Ishikawa (cell line): ENCODE measurements around the gene NFIX.

ENCODE experiments used
- CEBPB ChIP-seq: IDR thresholded peaks from 2 replicates; pipeline ENCODE4 v1.6.1; 2012
- CREB1 ChIP-seq: IDR thresholded peaks from 2 replicates; pipeline ENCODE4 v1.6.1; 2012; ENCODE audit warnings: low read depth
- EGR1 ChIP-seq: IDR thresholded peaks from 2 replicates; pipeline ENCODE4 v1.6.1; 2012
- EP300 ChIP-seq: IDR thresholded peaks from 2 replicates; pipeline ENCODE4 v1.6.1; 2012; ENCODE audit warnings: borderline replicate concordance
- FOXM1 ChIP-seq: IDR thresholded peaks from 2 replicates; pipeline ENCODE4 v1.6.1; 2012; ENCODE audit warnings: low read depth, borderline replicate concordance
- NFIC ChIP-seq: IDR thresholded peaks from 2 replicates; pipeline ENCODE4 v1.6.1; 2012
- RAD21 ChIP-seq: IDR thresholded peaks from 2 replicates; pipeline ENCODE4 v1.6.1; 2012; ENCODE audit warnings: low read depth
- TAF1 ChIP-seq: IDR thresholded peaks from 2 replicates; pipeline ENCODE4 v1.6.1; 2012; ENCODE audit warnings: low read depth, mild to moderate bottlenecking
- TCF12 ChIP-seq: IDR thresholded peaks from 2 replicates; pipeline ENCODE4 v1.6.1; 2012; ENCODE audit warnings: low read depth
- TEAD4 ChIP-seq: IDR thresholded peaks from 2 replicates; pipeline ENCODE4 v1.6.1; 2012
- YY1 ChIP-seq: IDR thresholded peaks from 2 replicates; pipeline ENCODE4 v1.6.1; 2012; ENCODE audit warnings: low read depth
- ZBTB7A ChIP-seq: IDR thresholded peaks from 2 replicates; pipeline ENCODE4 v1.6.1; 2012; ENCODE audit warnings: low read depth
- TF ChIP-seq, protein P1 (sequence below): IDR thresholded peaks from 2 replicates; pipeline ENCODE4 v1.6.1; 2012
- TF ChIP-seq, protein P2 (sequence below): IDR thresholded peaks from 2 replicates; pipeline ENCODE4 v1.6.1; 2012; ENCODE audit warnings: low read depth, mild to moderate bottlenecking

DNA sequence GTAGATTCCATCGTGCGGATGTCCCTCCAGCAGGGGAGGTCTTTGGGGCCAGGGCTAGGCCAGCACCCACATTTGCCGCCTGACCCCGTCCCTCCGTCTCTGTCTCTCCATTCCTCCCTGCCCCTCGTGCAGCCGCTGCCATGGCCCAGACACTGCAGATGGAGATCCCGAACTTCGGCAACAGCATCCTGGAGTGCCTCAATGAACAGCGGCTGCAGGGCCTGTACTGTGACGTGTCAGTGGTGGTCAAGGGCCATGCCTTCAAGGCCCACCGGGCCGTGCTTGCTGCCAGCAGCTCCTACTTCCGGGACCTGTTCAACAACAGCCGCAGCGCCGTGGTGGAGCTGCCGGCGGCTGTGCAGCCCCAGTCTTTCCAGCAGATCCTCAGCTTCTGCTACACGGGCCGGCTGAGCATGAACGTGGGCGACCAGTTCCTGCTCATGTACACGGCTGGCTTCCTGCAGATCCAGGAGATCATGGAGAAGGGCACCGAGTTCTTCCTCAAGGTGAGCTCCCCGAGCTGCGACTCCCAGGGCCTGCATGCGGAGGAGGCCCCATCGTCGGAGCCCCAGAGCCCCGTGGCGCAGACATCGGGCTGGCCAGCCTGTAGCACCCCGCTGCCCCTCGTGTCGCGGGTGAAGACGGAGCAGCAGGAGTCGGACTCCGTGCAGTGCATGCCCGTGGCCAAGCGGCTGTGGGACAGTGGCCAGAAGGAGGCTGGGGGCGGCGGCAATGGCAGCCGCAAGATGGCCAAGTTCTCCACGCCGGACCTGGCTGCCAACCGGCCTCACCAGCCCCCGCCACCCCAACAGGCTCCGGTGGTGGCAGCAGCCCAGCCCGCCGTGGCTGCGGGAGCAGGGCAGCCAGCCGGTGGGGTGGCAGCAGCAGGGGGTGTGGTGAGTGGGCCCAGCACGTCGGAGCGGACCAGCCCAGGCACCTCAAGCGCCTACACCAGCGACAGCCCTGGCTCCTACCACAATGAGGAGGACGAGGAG is 140.1 kb downstream of the NFIX start:
- TF ChIP-seq EP300 (no peak), FOXM1 (no peak), TAF1 (no peak), RAD21 (no peak), TCF12 (no peak), YY1 (no peak), NFIC (no peak), CEBPB (no peak), TEAD4 (no peak), EGR1 (no peak), CREB1 (no peak), ZBTB7A (no peak)
- TF ChIP-seq, protein P1, sequence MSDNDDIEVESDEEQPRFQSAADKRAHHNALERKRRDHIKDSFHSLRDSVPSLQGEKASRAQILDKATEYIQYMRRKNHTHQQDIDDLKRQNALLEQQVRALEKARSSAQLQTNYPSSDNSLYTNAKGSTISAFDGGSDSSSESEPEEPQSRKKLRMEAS, result no peak
- TF ChIP-seq, protein P2, sequence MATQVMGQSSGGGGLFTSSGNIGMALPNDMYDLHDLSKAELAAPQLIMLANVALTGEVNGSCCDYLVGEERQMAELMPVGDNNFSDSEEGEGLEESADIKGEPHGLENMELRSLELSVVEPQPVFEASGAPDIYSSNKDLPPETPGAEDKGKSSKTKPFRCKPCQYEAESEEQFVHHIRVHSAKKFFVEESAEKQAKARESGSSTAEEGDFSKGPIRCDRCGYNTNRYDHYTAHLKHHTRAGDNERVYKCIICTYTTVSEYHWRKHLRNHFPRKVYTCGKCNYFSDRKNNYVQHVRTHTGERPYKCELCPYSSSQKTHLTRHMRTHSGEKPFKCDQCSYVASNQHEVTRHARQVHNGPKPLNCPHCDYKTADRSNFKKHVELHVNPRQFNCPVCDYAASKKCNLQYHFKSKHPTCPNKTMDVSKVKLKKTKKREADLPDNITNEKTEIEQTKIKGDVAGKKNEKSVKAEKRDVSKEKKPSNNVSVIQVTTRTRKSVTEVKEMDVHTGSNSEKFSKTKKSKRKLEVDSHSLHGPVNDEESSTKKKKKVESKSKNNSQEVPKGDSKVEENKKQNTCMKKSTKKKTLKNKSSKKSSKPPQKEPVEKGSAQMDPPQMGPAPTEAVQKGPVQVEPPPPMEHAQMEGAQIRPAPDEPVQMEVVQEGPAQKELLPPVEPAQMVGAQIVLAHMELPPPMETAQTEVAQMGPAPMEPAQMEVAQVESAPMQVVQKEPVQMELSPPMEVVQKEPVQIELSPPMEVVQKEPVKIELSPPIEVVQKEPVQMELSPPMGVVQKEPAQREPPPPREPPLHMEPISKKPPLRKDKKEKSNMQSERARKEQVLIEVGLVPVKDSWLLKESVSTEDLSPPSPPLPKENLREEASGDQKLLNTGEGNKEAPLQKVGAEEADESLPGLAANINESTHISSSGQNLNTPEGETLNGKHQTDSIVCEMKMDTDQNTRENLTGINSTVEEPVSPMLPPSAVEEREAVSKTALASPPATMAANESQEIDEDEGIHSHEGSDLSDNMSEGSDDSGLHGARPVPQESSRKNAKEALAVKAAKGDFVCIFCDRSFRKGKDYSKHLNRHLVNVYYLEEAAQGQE, result no peak
